Omental fat pad (tissue), 4 donors: ENCODE data around the gene REST. TPM values are rescaled to one million over a fixed set of nuclear protein-coding genes. Genes with fewer than 3 reads are reported as not detected.
"Not testable (repeated sequence)": the region's sequence is repeated elsewhere in the genome, so short reads cannot be mapped to it uniquely, and the experiment has no call there.

Source experiments
- ATAC-seq: fragments of 150-250 bp; one replicate; pipeline ENCODE4 v1.9.1; 2016; ENCODE audit warnings: mild to moderate bottlenecking, moderate library complexity; ENCODE audit not compliant: low FRiP score
- DNase-seq: peaks from one replicate; pipeline ENCODE4 v3.0.0-alpha.2; 2019; ENCODE audit warnings: low spot score
- total RNA-seq, 4 donors: library from RNA; depleted of rRNA; stranded (reverse); fragments of >200 nt; gene quantifications; one replicate each; pipeline ENCODE4 v1.1.0, GENCODE V29; 2016
- TF ChIP-seq, protein P1 (sequence below), 3 donors: fragments of 450-650 bp; IDR thresholded peaks; one replicate each; pipeline ENCODE4 v1.5.1; 2016 to 2017; ENCODE audit warnings: antibody characterized with exemption in 3 of 3, mild to moderate bottlenecking in 3 of 3, moderate library complexity in 2 of 3

The REST gene
- total RNA-seq, 4 donors from 2014 or later = 20.7 to 35.5 (median 29.0) TPM

DNA sequence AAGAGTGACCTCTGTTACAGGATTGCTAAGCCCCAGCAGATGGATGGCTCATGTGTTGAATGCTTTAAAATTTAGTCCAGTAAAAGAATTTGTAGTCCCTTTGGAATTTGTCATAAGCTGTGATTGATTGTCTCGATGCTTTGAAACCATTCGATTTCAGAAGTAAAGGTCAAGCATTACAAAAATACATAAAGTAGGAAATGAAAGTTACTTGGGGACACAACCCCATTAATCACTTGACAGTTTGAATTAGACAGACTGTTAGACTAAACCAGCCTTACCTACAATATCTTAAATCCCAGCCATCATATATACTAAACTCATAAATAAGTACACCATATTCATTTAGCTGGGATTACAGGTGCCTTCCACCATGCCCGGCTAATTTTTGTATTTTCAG lies 6.6 kb downstream of the REST start:
- ATAC-seq = no peak
- TF ChIP-seq, protein P1, sequence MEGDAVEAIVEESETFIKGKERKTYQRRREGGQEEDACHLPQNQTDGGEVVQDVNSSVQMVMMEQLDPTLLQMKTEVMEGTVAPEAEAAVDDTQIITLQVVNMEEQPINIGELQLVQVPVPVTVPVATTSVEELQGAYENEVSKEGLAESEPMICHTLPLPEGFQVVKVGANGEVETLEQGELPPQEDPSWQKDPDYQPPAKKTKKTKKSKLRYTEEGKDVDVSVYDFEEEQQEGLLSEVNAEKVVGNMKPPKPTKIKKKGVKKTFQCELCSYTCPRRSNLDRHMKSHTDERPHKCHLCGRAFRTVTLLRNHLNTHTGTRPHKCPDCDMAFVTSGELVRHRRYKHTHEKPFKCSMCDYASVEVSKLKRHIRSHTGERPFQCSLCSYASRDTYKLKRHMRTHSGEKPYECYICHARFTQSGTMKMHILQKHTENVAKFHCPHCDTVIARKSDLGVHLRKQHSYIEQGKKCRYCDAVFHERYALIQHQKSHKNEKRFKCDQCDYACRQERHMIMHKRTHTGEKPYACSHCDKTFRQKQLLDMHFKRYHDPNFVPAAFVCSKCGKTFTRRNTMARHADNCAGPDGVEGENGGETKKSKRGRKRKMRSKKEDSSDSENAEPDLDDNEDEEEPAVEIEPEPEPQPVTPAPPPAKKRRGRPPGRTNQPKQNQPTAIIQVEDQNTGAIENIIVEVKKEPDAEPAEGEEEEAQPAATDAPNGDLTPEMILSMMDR (IDR thresholded peaks at IDR 0.05) = no peak

DNA sequence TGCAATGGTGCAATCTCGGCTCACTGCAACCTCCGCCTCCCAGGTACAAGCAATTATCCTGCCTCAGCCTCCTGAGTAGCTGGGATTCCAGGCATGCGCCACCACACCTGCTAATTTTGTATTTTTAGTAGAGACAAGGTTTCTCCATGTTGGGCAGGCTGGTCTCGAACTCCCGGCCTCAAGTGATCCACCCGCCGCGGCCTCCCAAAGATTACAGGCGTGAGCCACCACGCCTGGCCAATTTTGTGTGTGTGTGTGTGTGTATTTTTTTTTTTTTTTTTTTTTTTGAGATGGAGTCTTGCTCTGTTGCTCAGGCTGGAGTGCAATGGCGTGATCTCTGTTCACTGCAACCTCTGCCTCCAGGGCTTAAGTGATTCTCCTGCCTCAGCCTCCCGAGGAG lies 7.3 kb downstream of the REST start:
- ATAC-seq, DNase-seq: not testable (repeated sequence)

More for the DNA sequence above, 6.6 kb downstream of the REST start:
- DNase-seq = no peak

DNA sequence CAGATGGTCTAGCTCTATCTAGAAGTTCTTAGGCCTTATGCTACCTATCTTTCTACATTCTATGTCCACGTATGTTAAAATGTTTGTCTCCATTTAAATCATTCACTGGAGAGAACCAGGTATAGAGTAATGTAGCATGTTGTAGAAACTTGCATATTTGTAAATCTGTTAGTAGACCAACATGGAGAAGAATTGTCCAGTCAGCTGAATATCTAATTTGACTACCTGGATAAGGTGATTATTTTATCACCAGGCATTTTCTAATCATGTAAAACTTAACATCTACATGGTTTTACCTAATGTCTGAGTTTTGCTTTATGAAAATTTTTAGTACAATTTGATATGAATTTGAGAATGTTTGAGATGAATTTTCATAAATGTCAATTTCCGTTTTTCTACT lies 19.5 kb downstream of the REST start:
- ATAC-seq (no peak), DNase-seq (no peak)
- TF ChIP-seq, protein P1 (IDR thresholded peaks at IDR 0.05) = no peak

DNA sequence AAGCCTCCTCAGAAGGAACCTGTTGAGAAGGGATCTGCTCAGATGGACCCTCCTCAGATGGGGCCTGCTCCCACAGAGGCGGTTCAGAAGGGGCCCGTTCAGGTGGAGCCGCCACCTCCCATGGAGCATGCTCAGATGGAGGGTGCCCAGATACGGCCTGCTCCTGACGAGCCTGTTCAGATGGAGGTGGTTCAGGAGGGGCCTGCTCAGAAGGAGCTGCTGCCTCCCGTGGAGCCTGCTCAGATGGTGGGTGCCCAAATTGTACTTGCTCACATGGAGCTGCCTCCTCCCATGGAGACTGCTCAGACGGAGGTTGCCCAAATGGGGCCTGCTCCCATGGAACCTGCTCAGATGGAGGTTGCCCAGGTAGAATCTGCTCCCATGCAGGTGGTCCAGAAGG lies 22.9 kb downstream of the REST start:
- DNase-seq (no peak), ATAC-seq (no peak)
- TF ChIP-seq, protein P1 (IDR thresholded peaks at IDR 0.05) = no peak

DNA sequence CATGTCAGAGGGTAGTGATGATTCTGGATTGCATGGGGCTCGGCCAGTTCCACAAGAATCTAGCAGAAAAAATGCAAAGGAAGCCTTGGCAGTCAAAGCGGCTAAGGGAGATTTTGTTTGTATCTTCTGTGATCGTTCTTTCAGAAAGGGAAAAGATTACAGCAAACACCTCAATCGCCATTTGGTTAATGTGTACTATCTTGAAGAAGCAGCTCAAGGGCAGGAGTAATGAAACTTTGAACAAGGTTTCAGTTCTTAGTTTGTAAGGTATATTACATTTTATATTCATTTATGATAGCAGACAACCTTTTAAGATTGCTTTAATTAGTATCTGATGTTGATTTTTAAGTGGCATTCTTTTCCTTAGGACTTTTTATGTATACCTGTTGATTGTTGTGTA lies 24.2 kb downstream of the REST start:
- DNase-seq = no peak
- ATAC-seq = no peak
- TF ChIP-seq, protein P1 (IDR thresholded peaks at IDR 0.05) = no peak

DNA sequence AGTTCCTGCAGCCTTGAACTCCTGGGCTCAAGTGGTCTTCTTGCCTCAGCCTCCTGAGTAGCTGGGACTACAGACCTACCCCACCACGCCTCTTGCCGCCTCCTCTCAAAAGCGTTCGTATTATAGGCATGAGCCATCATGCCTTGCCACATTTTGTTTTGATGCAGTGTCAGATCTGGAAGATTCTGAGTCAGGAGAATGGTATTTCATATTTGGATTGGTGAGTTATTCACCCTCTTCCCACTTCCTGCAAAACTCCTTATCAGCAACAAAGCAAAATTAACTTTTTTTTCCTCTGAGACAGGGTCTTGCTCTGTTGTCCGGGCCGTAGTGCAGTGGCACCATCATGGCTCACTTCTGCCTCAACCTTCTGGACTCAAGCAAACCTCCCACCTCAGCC lies 29.6 kb downstream of the REST start:
- TF ChIP-seq, protein P1 (IDR thresholded peaks at IDR 0.05) = no peak
- DNase-seq (no peak), ATAC-seq (peak; percentile 51)

DNA sequence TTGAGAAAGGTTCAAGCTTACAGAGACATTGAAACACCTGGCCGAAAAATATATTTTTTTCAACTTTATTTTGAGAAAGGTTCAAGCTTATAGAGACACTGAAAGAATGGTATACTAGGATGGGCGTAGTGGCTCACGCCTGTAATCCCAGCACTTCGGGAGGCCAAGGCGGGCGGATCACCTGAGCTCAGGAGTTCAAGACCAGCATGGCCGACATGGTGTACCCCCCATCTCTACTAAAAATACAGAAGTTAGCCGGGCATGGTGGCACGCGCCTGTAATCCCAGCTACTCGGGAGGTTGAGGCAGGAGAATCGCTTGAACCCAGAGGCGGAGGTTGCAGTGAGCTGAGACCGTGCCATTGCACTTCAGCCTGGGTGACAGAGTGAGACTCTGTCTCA lies 32.1 kb downstream of the REST start:
- not testable (repeated sequence) for ATAC-seq, DNase-seq

DNA sequence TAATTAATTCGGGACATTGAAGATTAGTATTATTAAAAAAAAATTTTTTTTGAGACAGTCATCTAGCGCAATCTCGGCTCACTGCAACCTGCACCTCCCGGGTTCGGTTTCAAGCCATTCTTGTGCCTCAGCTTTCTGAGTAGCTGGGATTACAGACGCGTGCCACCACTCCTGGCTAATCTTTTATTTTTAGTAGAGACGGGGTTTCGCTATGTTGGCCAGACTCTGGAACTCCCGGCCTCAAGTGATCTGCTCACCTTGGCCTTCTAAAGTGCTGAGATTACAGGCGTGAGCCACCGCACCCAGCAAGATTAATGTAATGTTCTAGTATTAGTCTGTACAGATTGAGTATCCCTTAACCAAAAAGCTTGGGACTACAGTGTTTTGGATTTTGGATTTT lies 32.7 kb downstream of the REST start:
- ATAC-seq = no peak
- TF ChIP-seq, protein P1 (IDR thresholded peaks at IDR 0.05) = no peak

More for the DNA sequence above, 32.7 kb downstream of the REST start:
- no peak for DNase-seq
